Motor neuron (in vitro differentiated cells): Measurements from ENCODE around the gene RPA1. TPM values are rescaled to one million over a fixed set of nuclear protein-coding genes. Genes with fewer than 3 reads are reported as not detected.
"Not testable (repeated sequence)": the region's sequence is repeated elsewhere in the genome, so short reads cannot be mapped to it uniquely, and the experiment has no call there.

Experiments
- ATAC-seq, 8 experiments: fragments of 200-7000 bp; cut with Tn5 transposase; replicated peaks in 6 of 8; 2 replicates each; pipeline ENCODE4 v1.8.0; 2021; ENCODE audit warnings: mild to moderate bottlenecking in 8 of 8, moderate library complexity in 8 of 8
- H3K27ac ChIP-seq, 2 donors: fragments of 250-450 bp; sonication (Bioruptor Pico); 2 replicates each; pipeline ENCODE4 v1.9.0; 2021; ENCODE audit warnings: antibody characterized with exemption in 2 of 2, mild to moderate bottlenecking in 2 of 2, moderate library complexity in 1 of 2
- H3K4me1 ChIP-seq, 2 donors: fragments of 250-450 bp; sonication (Bioruptor Pico); replicated peaks in 1 of 2; 2 replicates each; pipeline ENCODE4 v1.6.1; 2021; ENCODE audit warnings: antibody characterized with exemption in 2 of 2, mild to moderate bottlenecking in 2 of 2, moderate library complexity in 1 of 2
- H3K4me3 ChIP-seq, 5 donors: fragments of 250-450 bp; sonication (Bioruptor Pico); 2 replicates each; pipeline ENCODE4 v1.9.0; 2021; ENCODE audit warnings: antibody characterized with exemption in 5 of 5, mild to moderate bottlenecking in 5 of 5, moderate library complexity in 4 of 5
- WGBS, 10 experiments: fragments of 450-650 bp; shearing (Covaris generic); methylation state at CpG; one replicate each; pipeline ENCODE4 v1.0.0; 2022; 5-methylcytosine and 5-hydroxymethylcytosine counted together
- in situ Hi-C, 9 experiments: fragments of 400-800 bp; cut with MboI; loops; one replicate each; pipeline ENCODE4 v1.15.0; 2021; ENCODE audit warnings: low sequenced_read_pairs in 9 of 9, low pct_unique_long_range_greater_than_20kb in 2 of 9; ENCODE audit not compliant: unreplicated experiment in 9 of 9
- total RNA-seq, 8 experiments: library from RNA; unstranded; fragments of 300-600 nt; gene quantifications; 2 replicates each; pipeline versions ENCODE4 v1.2.3 to v1.2.4, GENCODE V29; 2022

The RPA1 gene
- total RNA-seq, 8 experiments from 2014 or later: 7.9 to 52.8 (median 16.9) TPM

DNA sequence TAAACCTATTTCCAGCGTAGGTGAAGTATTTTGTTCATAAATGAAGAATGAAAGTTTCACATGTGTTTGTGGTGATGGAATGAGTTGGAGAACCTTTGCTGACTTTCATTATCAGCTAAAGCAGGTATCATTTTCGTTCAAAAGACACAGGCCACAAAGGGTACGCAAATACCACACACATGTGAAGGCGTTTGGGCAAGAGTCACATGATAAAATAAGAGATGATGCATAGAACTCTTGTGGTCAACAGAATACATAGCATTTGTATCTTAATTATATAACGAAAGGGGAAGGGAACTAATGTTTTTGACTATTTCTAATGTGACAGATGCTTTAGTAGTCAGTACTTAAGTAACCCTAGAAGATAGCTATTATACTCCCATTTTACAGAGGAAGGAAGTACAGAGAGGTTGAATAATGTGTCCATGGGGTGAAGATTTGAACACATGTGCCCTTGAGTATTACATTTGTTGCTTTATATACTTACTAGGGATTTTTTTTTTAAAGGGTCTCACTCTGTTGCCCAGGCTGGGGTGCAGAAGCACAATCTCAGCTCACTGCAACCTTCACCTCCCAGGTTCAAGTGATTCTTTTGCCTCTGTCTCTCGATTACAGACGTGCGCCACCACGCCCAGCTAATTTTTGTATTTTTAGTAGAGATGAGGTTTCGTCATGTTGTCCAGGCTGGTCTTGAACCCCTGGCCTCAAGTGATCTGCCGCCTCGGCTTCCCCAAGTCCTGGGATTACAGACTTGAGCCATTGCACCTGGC, 4.8 kb downstream of the RPA1 start:
- WGBS, 10 experiments: 79 to 98% (median 88%) methylated on average over 2 to 7 of the region's 12 CpGs
- in situ Hi-C loops: no loop called here
- H3K4me1 ChIP-seq: no peaks in the 10 kb centered on the region
- H3K4me3 ChIP-seq: no peak overlapping the region
- H3K27ac ChIP-seq: no peak overlapping the region
- ATAC-seq: no peak

DNA sequence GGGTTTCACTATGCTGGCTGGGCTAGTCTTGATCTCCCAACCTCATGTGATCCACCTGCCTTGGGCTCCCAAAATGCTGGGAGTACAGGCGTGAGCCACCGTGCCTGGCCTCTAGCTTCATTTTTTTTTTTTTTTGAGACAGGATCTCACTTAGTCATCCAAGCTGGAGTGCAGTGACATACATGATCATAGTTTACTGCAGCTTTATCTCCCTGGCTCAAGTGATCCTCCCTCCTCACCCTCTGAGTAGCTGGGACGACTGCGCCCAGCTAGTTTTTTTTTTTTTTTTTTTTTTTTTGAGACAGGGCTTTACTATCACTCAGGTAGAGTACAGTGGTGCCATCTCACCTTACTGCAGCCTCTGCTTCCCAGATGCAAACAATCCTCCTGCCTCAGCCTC, 9.7 kb downstream of the RPA1 start:
- H3K4me1 ChIP-seq: no peaks in the 10 kb centered on the region
- H3K4me3 ChIP-seq: no peak overlapping the region
- whole genome bisulfite sequencing, 10 experiments: 67 to 100% (median 93%) methylated on average over 2 to 3 of the region's 4 CpGs; no CpG with 5 or more reads in 4 of the 10 experiments
- in situ Hi-C loops: no loop called here
- no peak overlapping the region for H3K27ac ChIP-seq
- ATAC-seq: no peak

DNA sequence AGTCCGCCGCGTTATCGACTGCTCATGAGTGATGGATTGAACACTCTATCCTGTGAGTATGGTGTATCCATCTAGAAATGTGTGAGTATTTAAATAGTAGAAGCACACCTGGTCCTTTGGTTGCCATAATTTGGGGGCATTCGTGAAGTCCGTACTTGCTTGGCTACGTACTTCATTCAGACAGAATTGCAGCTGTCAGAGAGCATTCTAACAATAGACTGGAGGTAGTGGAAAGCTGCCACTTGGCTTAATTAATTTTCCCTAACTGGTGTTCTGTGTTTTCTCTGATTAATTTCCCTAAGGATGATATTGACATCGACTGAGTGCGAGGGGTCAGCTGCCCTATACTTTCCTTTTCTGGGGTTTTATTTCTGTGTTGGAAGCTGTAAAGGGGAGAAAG, 14.1 kb downstream of the RPA1 start:
- Histone ChIP-seq H3K4me3 (no peak overlapping the region), H3K4me1 (no peaks in the 10 kb centered on the region), H3K27ac (no peak overlapping the region)
- no peak for ATAC-seq
- WGBS, 10 experiments: 80 to 100% (median 91%) methylated on average over 1 to 9 of the region's 9 CpGs; no CpG with 5 or more reads in 1 of the 10 experiments
- in situ Hi-C loops: no loop called here

DNA sequence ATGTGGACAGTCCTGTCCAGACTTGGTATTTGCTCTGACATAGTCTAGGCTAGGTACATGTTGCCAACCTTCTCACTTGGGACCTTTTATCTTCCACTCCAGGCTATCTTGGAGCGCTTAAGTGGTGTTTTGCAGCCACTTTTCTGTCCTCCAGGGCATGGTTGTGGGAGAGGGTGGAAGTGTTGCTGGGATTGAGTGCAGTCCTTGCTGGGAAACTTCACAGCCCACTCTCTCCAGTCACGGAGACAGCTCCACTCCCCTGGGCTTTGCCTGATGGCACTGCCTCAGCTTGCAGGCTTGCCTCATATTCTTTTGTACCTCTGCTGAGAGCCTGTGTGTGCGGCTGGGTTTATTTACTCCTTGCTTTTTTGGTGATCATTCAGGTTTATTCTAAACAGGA, 17.4 kb downstream of the RPA1 start:
- 74 to 100% (median 96%) methylated on average over 1 to 3 of the region's 3 CpGs for WGBS, 10 experiments
- no peak for ATAC-seq

DNA sequence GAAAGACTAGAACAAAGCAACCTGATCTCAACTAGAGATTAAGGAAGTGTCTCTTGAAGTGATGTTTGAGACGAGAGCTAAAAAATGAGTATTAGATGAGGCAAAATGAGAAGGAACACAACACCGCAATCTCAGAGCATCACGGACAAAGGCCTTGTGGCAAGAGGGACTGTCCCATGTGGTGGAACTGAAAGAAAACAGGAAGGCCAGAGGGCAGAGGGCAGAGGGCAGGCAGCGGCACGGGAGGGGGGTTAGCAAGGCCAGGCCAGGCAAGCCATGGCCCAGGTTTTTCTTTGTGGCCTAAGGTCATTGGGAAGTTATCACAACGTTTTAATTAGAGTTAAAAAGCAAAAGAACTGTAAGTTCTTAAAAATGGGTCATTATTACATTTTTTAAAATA, 22.5 kb downstream of the RPA1 start:
- ATAC-seq: no peak
- H3K4me3 ChIP-seq: no peak overlapping the region
- no peaks in the 10 kb centered on the region for H3K4me1 ChIP-seq
- H3K27ac ChIP-seq: no peak overlapping the region
- WGBS, 10 experiments: 28 to 90% (median 79%) methylated on average over 2 to 6 of the region's 6 CpGs
- in situ Hi-C loops: no loop called here

More for the DNA sequence above, 17.4 kb downstream of the RPA1 start:
- Histone ChIP-seq H3K4me3 (no peak overlapping the region), H3K27ac (no peak overlapping the region), H3K4me1 (no peaks in the 10 kb centered on the region)
- in situ Hi-C loops: no loop called here

DNA sequence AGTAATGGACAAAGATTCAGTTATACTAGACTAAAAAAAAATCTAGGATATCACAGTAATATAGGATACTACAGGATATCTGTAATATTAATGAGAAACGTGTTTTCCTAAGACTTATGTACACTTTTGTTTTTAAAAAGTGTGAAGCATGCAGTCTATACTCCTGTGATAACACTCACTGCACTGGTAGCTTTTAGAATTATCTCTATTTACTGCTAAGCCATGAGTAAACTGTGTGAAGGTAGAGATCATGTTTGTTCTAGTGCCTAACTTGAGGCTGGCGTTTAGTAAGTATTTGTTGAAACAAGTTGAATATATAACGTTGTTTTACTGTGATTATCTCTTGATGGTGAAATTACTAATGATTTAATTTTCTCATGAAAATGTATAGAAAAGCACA, 23.9 kb downstream of the RPA1 start:
- WGBS, 10 experiments: 68 to 100% (median 94%) methylated on average over 2 to 3 of the region's 3 CpGs; no CpG with 5 or more reads in 1 of the 10 experiments
- no peak overlapping the region for H3K27ac ChIP-seq
- ATAC-seq: no peak
- in situ Hi-C loops: no loop called here
- no peaks in the 10 kb centered on the region for H3K4me1 ChIP-seq
- no peak overlapping the region for H3K4me3 ChIP-seq

DNA sequence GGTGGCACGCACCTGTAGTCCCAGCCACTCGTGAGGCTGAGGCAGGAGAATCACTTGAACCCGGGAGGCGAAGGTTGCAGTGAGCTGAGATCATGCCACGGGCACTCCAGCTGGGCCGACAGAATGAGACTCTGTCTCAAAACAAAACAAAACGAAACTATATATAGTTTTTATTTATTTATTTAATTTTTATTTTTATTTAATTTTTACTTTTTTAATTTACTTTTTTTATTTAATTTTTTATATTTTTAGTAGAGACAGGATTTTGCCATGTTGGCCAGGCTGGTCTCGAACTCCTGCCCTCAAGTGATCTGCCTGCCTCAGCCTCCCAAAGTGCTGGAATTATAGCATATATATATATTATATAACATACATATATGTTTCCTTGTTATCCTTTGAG, 26.7 kb downstream of the RPA1 start:
- in situ Hi-C loops, ATAC-seq, H3K4me1 ChIP-seq, H3K27ac ChIP-seq, H3K4me3 ChIP-seq: not testable (repeated sequence)
- 80 to 100% (median 97%) methylated on average over 1 to 8 of the region's 8 CpGs for WGBS, 10 experiments

DNA sequence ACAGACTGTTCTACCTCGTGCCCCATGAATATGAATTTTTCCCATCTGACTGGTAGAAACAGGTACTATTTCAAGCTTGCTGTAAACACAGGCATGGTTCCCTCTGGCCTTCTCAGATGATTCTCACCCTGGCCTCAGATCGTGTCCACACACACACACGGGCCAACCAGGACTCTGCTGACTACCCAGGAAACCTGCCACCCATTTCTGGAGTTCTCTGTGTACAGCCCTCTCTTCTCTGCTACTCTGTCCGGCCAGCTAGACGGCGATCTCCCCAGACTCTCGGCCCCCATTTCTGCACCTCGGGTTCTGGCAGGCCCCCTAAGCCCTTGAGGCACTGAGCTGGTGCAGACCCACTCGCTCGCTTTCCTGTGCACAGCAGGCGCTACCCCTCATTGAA, 31.2 kb downstream of the RPA1 start:
- 72 to 100% (median 97%) methylated on average over 1 to 6 of the region's 11 CpGs; no CpG with 5 or more reads in 1 of the 10 experiments for WGBS, 10 experiments
- Histone ChIP-seq H3K4me3 (no peak overlapping the region), H3K4me1 (no peaks in the 10 kb centered on the region), H3K27ac (no peak overlapping the region)
- ATAC-seq: no peak
- in situ Hi-C loops: no loop called here

DNA sequence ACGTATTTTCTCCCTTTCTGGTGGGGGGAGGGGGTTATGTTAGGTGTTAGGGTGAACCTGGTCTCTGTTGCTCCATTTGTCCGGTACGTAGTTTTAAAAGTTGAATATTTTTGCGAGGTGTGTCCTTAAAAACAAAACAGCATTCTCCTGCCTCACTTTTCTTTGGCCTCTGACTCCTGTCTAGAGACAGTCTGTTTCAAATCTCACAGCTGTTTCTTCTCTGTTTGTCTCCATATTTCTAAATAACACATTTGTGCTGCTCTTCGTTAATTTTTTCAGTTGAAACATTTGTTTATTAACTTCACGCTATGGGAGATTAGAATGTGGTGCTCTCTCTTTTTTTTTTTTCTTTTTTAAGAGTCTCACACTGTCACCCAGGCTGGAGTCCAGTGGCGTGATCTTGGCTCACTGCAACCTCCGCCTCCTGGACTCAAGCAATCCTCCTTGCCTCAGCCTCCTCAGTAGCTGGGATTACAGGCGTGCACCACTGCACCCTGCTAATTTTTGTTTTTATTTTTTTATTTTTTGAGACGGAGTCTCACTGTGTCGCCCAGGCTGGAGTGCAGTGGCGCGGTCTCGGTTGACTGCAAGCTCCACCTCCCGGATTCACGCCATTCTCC, 31.7 kb downstream of the RPA1 start:
- no peak overlapping the region for H3K27ac ChIP-seq
- 60 to 100% (median 96%) methylated on average over 2 to 12 of the region's 16 CpGs for WGBS, 10 experiments
- no peaks in the 10 kb centered on the region for H3K4me1 ChIP-seq
- in situ Hi-C loops: no loop called here
- no peak overlapping the region for H3K4me3 ChIP-seq
- ATAC-seq: no peak

DNA sequence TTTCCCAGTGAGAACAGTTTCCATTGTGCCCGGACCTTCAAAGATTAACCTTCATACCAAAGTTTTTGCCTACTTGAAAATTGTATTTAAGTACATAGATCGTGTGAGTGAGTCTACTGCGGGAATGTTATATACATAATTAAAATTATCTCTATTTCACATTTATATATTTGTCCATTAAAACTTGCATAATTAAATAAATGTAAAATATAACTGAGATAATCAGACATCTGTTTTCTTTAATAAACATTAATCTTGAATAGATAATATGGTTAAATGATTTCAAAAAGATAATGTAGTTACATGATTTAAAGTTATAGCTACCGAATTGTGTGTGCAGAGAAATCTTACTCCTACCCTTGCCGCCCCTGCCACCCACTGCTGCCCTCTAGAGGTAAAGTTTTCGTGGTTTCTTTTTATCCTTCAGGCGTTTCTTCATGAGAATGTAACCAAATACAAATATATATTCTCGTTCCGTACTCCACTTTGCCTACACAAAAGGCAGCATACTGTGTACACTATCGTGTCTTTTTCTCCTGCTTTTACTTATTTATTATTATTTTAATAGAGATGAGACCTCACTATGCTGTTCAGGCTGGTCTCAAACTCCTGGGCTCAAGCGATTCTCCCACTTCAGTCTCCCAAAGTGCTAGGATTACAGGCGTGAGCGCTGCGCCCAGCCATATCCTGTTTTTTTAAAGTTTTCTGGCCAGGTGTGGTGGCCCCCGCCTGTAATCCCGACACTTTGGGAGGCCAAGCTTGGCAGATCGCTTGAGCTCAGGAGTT, 35.6 kb downstream of the RPA1 start:
- WGBS, 10 experiments: 47 to 92% (median 87%) methylated on average over 6 to 16 of the region's 17 CpGs
- Histone ChIP-seq H3K4me1 (no peaks in the 10 kb centered on the region), H3K4me3 (no peak overlapping the region), H3K27ac (no peak overlapping the region)
- ATAC-seq: no peak
- in situ Hi-C loops: no loop called here

DNA sequence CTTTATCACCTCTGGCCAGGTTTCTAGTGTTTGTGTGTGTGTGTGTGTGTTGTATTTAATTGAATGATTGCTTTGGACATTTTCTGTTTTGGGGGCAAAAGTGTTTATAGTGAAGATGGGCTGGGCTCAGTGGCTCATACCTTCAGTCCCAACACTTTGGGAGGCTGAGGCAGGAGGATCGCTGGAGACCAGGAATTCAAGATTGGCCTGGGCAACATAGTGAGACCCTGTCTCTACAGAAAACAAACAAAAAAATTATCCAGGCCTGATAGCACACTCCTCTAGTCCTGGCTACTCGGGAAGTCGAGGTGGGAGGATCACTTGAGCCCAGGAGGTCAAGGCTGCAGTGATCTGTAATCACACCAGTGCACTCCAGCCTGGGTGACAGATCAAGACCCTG, 37.5 kb downstream of the RPA1 start:
- Histone ChIP-seq H3K4me3 (no peak overlapping the region), H3K27ac (no peak overlapping the region), H3K4me1 (no peaks in the 10 kb centered on the region)
- in situ Hi-C loops: no loop called here
- WGBS, 10 experiments: 80 to 100% (median 100%) methylated on average over 1 to 3 of the region's 3 CpGs; no CpG with 5 or more reads in 4 of the 10 experiments
- no peak for ATAC-seq

DNA sequence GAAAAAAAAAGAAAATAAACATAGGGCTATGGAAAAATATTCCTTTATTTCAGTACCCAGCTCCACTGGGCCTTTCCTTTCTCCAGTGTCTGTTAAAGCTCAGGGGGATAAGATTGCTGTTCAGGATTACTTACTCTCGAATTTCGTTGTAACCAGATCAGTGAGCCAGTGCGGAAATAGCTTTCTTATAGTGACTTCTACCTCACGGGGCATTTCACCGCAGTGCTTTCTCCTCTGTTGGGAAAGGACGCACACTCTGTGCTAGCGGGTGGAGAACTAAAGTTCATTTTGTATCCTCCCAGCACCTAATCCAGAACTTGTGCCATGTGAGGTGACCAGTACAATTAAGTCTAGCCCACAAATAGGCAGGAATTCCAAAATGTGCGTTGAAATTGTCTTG, 38.3 kb downstream of the RPA1 start:
- WGBS, 10 experiments: 86 to 100% (median 90%) methylated on average over 1 to 5 of the region's 8 CpGs; no CpG with 5 or more reads in 3 of the 10 experiments
- in situ Hi-C loops: no loop called here
- H3K4me3 ChIP-seq: no peak overlapping the region
- no peak for ATAC-seq
- H3K27ac ChIP-seq: no peak overlapping the region
- no peaks in the 10 kb centered on the region for H3K4me1 ChIP-seq

DNA sequence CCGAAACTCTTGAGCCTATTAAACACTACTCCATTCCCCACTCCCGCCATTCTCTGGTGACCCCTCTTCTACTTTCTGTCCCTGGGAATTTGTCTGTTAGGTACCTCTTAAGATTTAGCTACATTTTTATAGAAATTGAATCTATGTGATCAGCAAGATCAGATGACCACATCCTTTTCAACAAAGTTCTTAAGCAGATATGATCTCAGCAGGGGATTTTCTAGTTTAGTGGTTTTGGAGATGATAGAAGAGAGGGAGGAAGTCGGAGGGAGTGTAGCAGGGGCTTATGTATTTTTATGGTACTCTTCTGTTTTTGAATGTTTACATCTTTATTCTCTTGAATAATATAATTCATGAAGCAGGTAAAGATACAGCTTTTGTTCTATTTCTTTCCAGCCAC, 40.8 kb downstream of the RPA1 start:
- no peak for ATAC-seq
- no peak overlapping the region for H3K27ac ChIP-seq
- H3K4me3 ChIP-seq: no peak overlapping the region
- WGBS, 10 experiments: 79 to 100% (median 96%) methylated on average over 1 to 3 of the region's 3 CpGs; no CpG with 5 or more reads in 2 of the 10 experiments
- H3K4me1 ChIP-seq: no peaks in the 10 kb centered on the region
- in situ Hi-C loops: no loop called here
